Trophoblast cell (in vitro differentiated cells and primary cell): ENCODE measurements around the gene WDR75.

Experiments used
- DNase-seq, 2 donors: peaks; one replicate each; pipeline ENCODE4 v3.0.0-alpha.2; 2016
- H2AFZ ChIP-seq: 2 replicates; pipeline ENCODE4 v1.6.1; 2013; ENCODE audit warnings: low read length, moderate library complexity, mild to moderate bottlenecking; ENCODE audit not compliant: insufficient read depth, poor library complexity
- H2AK5ac ChIP-seq: 2 replicates; pipeline ENCODE4 v1.6.1; 2013; ENCODE audit warnings: mild to moderate bottlenecking, low read length
- H2BK120ac ChIP-seq: 2 replicates; pipeline ENCODE4 v1.6.1; 2013; ENCODE audit warnings: low read length, mild to moderate bottlenecking, moderate library complexity; ENCODE audit not compliant: insufficient read depth, poor library complexity
- H2BK12ac ChIP-seq: 2 replicates; pipeline ENCODE4 v1.6.1; 2013; ENCODE audit warnings: mild to moderate bottlenecking, low read length, moderate library complexity
- H2BK5ac ChIP-seq: 2 replicates; pipeline ENCODE4 v1.6.1; 2013; ENCODE audit warnings: low read length, low read depth, moderate library complexity, mild to moderate bottlenecking; ENCODE audit not compliant: poor library complexity
- H3K14ac ChIP-seq: 2 replicates; pipeline ENCODE4 v1.6.1; 2013; ENCODE audit warnings: mild to moderate bottlenecking, low read length
- H3K18ac ChIP-seq: 2 replicates; pipeline ENCODE4 v1.6.1; 2013; ENCODE audit warnings: mild to moderate bottlenecking, low read length
- H3K23ac ChIP-seq: 2 replicates; pipeline ENCODE4 v1.6.1; 2013; ENCODE audit warnings: low read length
- H3K27ac ChIP-seq: 2 replicates; pipeline ENCODE4 v1.5.1; 2013; ENCODE audit warnings: low read depth, mild to moderate bottlenecking, inconsistent platforms, low read length, moderate library complexity
- H3K27me3 ChIP-seq: 2 replicates; pipeline ENCODE4 v1.6.1; 2013; ENCODE audit warnings: inconsistent platforms, mild to moderate bottlenecking, low read length, moderate library complexity; ENCODE audit not compliant: insufficient read depth
- H3K36me3 ChIP-seq, 2 experiments: 1 replicate in 1 of 2; 2 replicates in 1 of 2; pipeline ENCODE4 v1.6.1; 2013; ENCODE audit warnings: low read length in 2 of 2, mild to moderate bottlenecking in 2 of 2, moderate library complexity in 1 of 2; ENCODE audit not compliant: insufficient read depth in 2 of 2, control insufficient read depth in 1 of 2
- H3K4ac ChIP-seq: 2 replicates; pipeline ENCODE4 v1.6.1; 2013; ENCODE audit warnings: low read depth, mild to moderate bottlenecking, low read length, moderate library complexity
- H3K4me1 ChIP-seq, 2 experiments: 1 replicate in 1 of 2; 2 replicates in 1 of 2; pipeline ENCODE4 v1.6.1; 2013; ENCODE audit warnings: low read length in 2 of 2, mild to moderate bottlenecking in 2 of 2, moderate library complexity in 1 of 2; ENCODE audit not compliant: insufficient read depth in 2 of 2, control insufficient read depth in 1 of 2
- H3K4me2 ChIP-seq: 2 replicates; pipeline ENCODE4 v1.6.1; 2013; ENCODE audit warnings: inconsistent platforms, mild to moderate bottlenecking, low read length, moderate library complexity
- H3K4me3 ChIP-seq: 2 replicates; pipeline ENCODE4 v1.5.1; 2013; ENCODE audit warnings: mild to moderate bottlenecking, low read depth, low read length, inconsistent platforms
- H3K79me1 ChIP-seq: one replicate; pipeline ENCODE4 v1.6.1; 2013; ENCODE audit warnings: low read length
- H3K79me2 ChIP-seq: 2 replicates; pipeline ENCODE4 v1.6.1; 2013; ENCODE audit warnings: low read length, mild to moderate bottlenecking; ENCODE audit not compliant: control insufficient read depth, insufficient read depth, poor library complexity
- H3K9ac ChIP-seq: 2 replicates; pipeline ENCODE4 v1.6.1; 2013; ENCODE audit warnings: mild to moderate bottlenecking, low read length
- H3K9me3 ChIP-seq: 2 replicates; pipeline ENCODE4 v1.6.1; 2013; ENCODE audit warnings: low read depth, mild to moderate bottlenecking, control low read depth, inconsistent platforms, low read length; ENCODE audit not compliant: insufficient read depth
- H4K12ac ChIP-seq: 2 replicates; pipeline ENCODE4 v1.6.1; 2013; ENCODE audit warnings: low read depth, mild to moderate bottlenecking, low read length, moderate library complexity
- H4K8ac ChIP-seq: 2 replicates; pipeline ENCODE4 v1.6.1; 2013; ENCODE audit warnings: low read depth, mild to moderate bottlenecking, low read length, moderate library complexity
- H4K91ac ChIP-seq: one replicate; pipeline ENCODE4 v1.6.1; 2013; ENCODE audit warnings: low read depth, mild to moderate bottlenecking, low read length, moderate library complexity
- WGBS: extraction: QIAGEN DNeasy Blood & Tissue Kit; methylation state at CpG from one replicate; pipeline ENCODE4 v1.1.7; 2013; ENCODE audit warnings: missing lambda C conversion rate; ENCODE audit not compliant: insufficient read length, insufficient coverage; ENCODE audit errors: extremely low coverage; 5-methylcytosine and 5-hydroxymethylcytosine counted together

The WDR75 gene

GRCh38 chr2:189421644-189422043 lies 19.6 kb upstream of the WDR75 start:
- no peak overlapping the region for H3K23ac ChIP-seq
- no peaks in the 10 kb centered on the region for H3K27me3 ChIP-seq
- WGBS = no CpG with 5 or more reads among the region's 1 CpG
- no peak overlapping the region for H3K27ac ChIP-seq
- no peak overlapping the region for H2BK120ac ChIP-seq
- no peaks in the 10 kb centered on the region for H3K79me1 ChIP-seq
- H2AK5ac ChIP-seq = no peak overlapping the region
- no peak overlapping the region for H3K14ac ChIP-seq
- no peak overlapping the region for H2BK5ac ChIP-seq
- H3K4me2 ChIP-seq = no peak overlapping the region
- no peak overlapping the region for H3K9ac ChIP-seq
- no peaks in the 10 kb centered on the region for H3K36me3 ChIP-seq
- H3K9me3 ChIP-seq = no peaks in the 10 kb centered on the region
- H3K79me2 ChIP-seq = no peaks in the 10 kb centered on the region
- H2BK12ac ChIP-seq = no peak overlapping the region
- H3K4me3 ChIP-seq = no peak overlapping the region
- H4K8ac ChIP-seq = no peak overlapping the region
- no peaks in the 10 kb centered on the region for H3K4me1 ChIP-seq
- no peak overlapping the region for H3K4ac ChIP-seq
- no peak overlapping the region for H4K12ac ChIP-seq
- DNase-seq = no peak
- H3K18ac ChIP-seq = no peak overlapping the region
- H4K91ac ChIP-seq = no peak overlapping the region
- H2AFZ ChIP-seq = no peak overlapping the region

GRCh38 chr2:189424961-189425360 lies 16.3 kb upstream of the WDR75 start:
- H4K8ac ChIP-seq = no peak overlapping the region

DNA sequence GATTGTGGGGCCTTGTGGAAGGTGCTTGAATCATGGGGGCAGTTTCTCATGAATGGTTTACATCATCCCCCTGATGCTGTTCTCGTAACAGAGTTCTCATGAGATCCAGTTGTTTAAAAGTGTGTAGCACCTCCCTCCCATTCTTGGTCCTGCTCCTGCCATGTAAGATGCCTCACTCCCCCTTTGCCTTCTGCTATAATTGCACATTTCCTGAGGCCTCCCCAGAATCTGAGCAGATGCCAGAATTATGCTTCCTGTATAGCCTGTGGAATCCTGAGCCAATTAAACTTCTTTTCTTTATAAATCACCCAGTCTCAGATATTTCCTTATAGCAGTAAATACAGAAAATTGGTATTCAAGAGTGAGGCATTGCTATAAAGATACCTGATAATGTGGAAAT lies 15.6 kb upstream of the WDR75 start:
- H3K9ac ChIP-seq = no peak overlapping the region
- no peaks in the 10 kb centered on the region for H3K79me1 ChIP-seq
- H2BK120ac ChIP-seq = no peak overlapping the region
- DNase-seq = no peak
- H2BK5ac ChIP-seq = no peak overlapping the region
- no peak overlapping the region for H3K27ac ChIP-seq
- H3K14ac ChIP-seq = no peak overlapping the region
- H3K9me3 ChIP-seq = no peaks in the 10 kb centered on the region
- no peak overlapping the region for H3K4ac ChIP-seq
- no CpG with 5 or more reads among the region's 1 CpG for WGBS
- no peaks in the 10 kb centered on the region for H3K36me3 ChIP-seq
- no peaks in the 10 kb centered on the region for H3K4me1 ChIP-seq
- no peaks in the 10 kb centered on the region for H3K79me2 ChIP-seq
- no peak overlapping the region for H3K23ac ChIP-seq
- no peak overlapping the region for H2AK5ac ChIP-seq
- no peak overlapping the region for H3K4me2 ChIP-seq
- no peak overlapping the region for H4K12ac ChIP-seq
- no peak overlapping the region for H3K4me3 ChIP-seq
- H3K27me3 ChIP-seq = no peaks in the 10 kb centered on the region
- no peak overlapping the region for H4K91ac ChIP-seq
- H4K8ac ChIP-seq = no peak overlapping the region
- H2BK12ac ChIP-seq = no peak overlapping the region
- no peak overlapping the region for H2AFZ ChIP-seq
- H3K18ac ChIP-seq = no peak overlapping the region

More at GRCh38 chr2:189424961-189425360, 16.3 kb upstream of the WDR75 start:
- Histone ChIP-seq H3K9ac (no peak overlapping the region), H3K79me1 (no peaks in the 10 kb centered on the region), H2AK5ac (no peak overlapping the region), H3K27ac (no peak overlapping the region), H3K23ac (no peak overlapping the region), H3K9me3 (no peaks in the 10 kb centered on the region), H3K79me2 (no peaks in the 10 kb centered on the region), H3K18ac (no peak overlapping the region), H3K4ac (no peak overlapping the region), H2BK5ac (no peak overlapping the region), H3K14ac (no peak overlapping the region), H4K12ac (no peak overlapping the region), H3K36me3 (no peaks in the 10 kb centered on the region), H3K4me3 (no peak overlapping the region), H4K91ac (no peak overlapping the region), H3K4me1 (no peaks in the 10 kb centered on the region), H3K4me2 (no peak overlapping the region), H2BK120ac (no peak overlapping the region), H2AFZ (no peak overlapping the region), H2BK12ac (no peak overlapping the region), H3K27me3 (no peaks in the 10 kb centered on the region)
- no CpG with 5 or more reads among the region's 2 CpGs for WGBS
- no peak for DNase-seq

DNA sequence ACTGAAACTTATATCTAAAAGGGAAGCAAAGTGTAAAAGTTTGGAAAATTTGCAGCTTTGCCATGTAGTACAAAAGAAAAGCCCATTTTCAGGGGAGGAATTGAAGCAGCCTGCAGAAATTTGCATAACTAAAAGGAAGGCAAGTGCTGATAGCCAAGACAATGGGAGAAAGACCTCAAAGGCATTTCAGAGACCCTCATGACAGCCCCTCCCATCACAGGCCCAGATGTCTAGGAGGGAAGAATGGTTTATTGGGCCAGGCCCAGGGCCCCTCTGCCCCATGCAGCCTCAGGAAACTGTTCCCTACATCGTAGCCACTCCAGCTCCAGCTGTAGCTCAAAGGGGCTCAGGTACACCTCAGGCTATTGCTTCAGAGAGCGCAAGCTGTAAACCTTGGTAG lies 14.4 kb upstream of the WDR75 start:
- H3K4me2 ChIP-seq = no peak overlapping the region
- no peak overlapping the region for H2BK120ac ChIP-seq
- no peak overlapping the region for H4K12ac ChIP-seq
- no peak overlapping the region for H3K23ac ChIP-seq
- H2AK5ac ChIP-seq = no peak overlapping the region
- no peaks in the 10 kb centered on the region for H3K4me1 ChIP-seq
- no peak overlapping the region for H4K91ac ChIP-seq
- no peak for DNase-seq
- no peak overlapping the region for H2AFZ ChIP-seq
- no peak overlapping the region for H3K14ac ChIP-seq
- H3K4me3 ChIP-seq = no peak overlapping the region
- H3K79me2 ChIP-seq = no peaks in the 10 kb centered on the region
- no peaks in the 10 kb centered on the region for H3K9me3 ChIP-seq
- H3K36me3 ChIP-seq = no peaks in the 10 kb centered on the region
- H3K27me3 ChIP-seq = no peaks in the 10 kb centered on the region
- H4K8ac ChIP-seq = no peak overlapping the region
- H3K79me1 ChIP-seq = no peaks in the 10 kb centered on the region
- no peak overlapping the region for H3K9ac ChIP-seq
- H3K27ac ChIP-seq = no peak overlapping the region
- no CpG with 5 or more reads among the region's 2 CpGs for WGBS
- H3K4ac ChIP-seq = no peak overlapping the region
- H3K18ac ChIP-seq = no peak overlapping the region
- no peak overlapping the region for H2BK5ac ChIP-seq
- H2BK12ac ChIP-seq = no peak overlapping the region
